ENCODE measurements around the gene PCF11. TPM values are rescaled to one million over a fixed set of nuclear protein-coding genes. Genes with fewer than 3 reads are reported as not detected.
A peak's percentile ranks its signal among the peaks of the same experiment; 100 is the strongest.

Gene PCF11
- total and polyA plus RNA-seq, 2 experiments from 2014 or later: 15.2 to 60.4 TPM

DNA sequence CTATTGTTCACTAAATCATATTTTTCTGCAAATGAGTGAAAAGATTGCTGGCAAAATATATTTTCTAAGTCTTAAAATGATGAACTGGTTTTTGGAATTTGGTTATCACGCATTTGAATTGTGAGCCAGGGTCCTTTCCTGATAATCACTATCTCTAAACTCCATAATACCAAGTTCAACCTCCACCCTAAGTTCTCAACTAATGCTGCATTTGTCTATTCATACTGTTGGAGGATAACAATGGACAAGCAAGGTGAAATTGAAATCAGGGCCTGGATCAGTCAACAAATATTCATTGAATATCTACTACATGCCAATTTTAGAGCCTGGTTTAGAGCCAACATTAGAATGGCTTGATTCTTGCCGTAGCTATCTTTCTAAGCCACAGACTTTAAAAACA lies 4.7 kb upstream of the PCF11 start:
- H4K20me1 ChIP-seq (ENCODE audit: insufficient read depth, poor library complexity, severe bottlenecking): no peaks in the 10 kb centered on the region
- no peak overlapping the region for H2AFZ ChIP-seq
- H3K79me2 ChIP-seq: peaks cover 2% of the 10 kb centered on the region
- H3K27me3 ChIP-seq: no peaks in the 10 kb centered on the region
- WGBS (ENCODE audit: low lambda C conversion rate, missing lambda C conversion rate): 97% methylated on average over 2 of the region's 2 CpGs
- no peaks in the 10 kb centered on the region for H3K4me1 ChIP-seq (ENCODE audit: insufficient read depth)
- DNase-seq (ENCODE audit: low spot score): no peak
- no peak overlapping the region for H3K27ac ChIP-seq
- no peak overlapping the region for H3K4me2 ChIP-seq
- no peaks in the 10 kb centered on the region for H3K9me2 ChIP-seq (replicated peaks; ENCODE audit: insufficient read depth)
- H3K36me3 ChIP-seq (replicated peaks; ENCODE audit: insufficient read depth, low read depth): no peaks in the 10 kb centered on the region
- TF ChIP-seq EZH2phosphoT487 (IDR thresholded peaks at IDR 0.05; ENCODE audit: low read depth, severe bottlenecking, unreplicated experiment) (no peak), CTCF (IDR thresholded peaks at IDR 0.05; ENCODE audit: poor library complexity) (no peak), EZH2 (IDR thresholded peaks at IDR 0.05; ENCODE audit: borderline replicate concordance) (no peak)
- H3K4me3 ChIP-seq: no peak overlapping the region
- H3K9me3 ChIP-seq (ENCODE audit: low read depth): no peaks in the 10 kb centered on the region

DNA sequence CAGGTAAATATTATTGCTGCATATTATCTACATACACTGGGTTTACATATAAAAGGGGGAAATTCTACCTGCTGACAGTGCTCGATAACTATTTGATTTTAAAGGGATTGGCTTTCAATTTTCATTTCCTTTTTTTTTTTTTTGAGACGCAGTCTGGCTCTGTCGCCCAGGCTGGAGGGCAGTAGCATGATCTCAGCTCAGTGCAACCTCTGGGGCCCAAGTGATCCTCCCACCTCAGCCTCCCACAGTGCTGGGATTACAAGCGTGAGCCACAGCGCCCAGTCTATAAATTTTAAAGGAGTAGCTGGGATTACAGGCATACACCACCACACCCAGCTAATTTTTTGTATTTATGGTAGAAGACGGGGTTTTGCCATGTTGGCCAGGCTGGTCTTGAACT lies 3.2 kb upstream of the PCF11 start:
- no peak overlapping the region for H3K27ac ChIP-seq
- no peak for TF ChIP-seq CTCF (IDR thresholded peaks at IDR 0.05; ENCODE audit: poor library complexity)
- no peak for TF ChIP-seq EZH2 (IDR thresholded peaks at IDR 0.05; ENCODE audit: borderline replicate concordance)
- no peak for TF ChIP-seq EZH2phosphoT487 (IDR thresholded peaks at IDR 0.05; ENCODE audit: low read depth, severe bottlenecking, unreplicated experiment)
- H3K79me2 ChIP-seq: peaks cover 17% of the 10 kb centered on the region
- no peaks in the 10 kb centered on the region for H3K27me3 ChIP-seq
- peaks cover 7% of the 10 kb centered on the region for H4K20me1 ChIP-seq (ENCODE audit: insufficient read depth, poor library complexity, severe bottlenecking)
- no peak for DNase-seq (ENCODE audit: low spot score)
- 93% methylated on average over 6 of the region's 6 CpGs for WGBS (ENCODE audit: low lambda C conversion rate, missing lambda C conversion rate)
- H3K4me1 ChIP-seq (ENCODE audit: insufficient read depth): no peaks in the 10 kb centered on the region
- no peak overlapping the region for H3K4me2 ChIP-seq
- no peaks in the 10 kb centered on the region for H3K9me3 ChIP-seq (ENCODE audit: low read depth)
- H3K9me2 ChIP-seq (replicated peaks; ENCODE audit: insufficient read depth): no peaks in the 10 kb centered on the region
- H2AFZ ChIP-seq: no peak overlapping the region
- no peaks in the 10 kb centered on the region for H3K36me3 ChIP-seq (replicated peaks; ENCODE audit: insufficient read depth, low read depth)
- H3K4me3 ChIP-seq: no peak overlapping the region

- peak overlapping the region; percentile 70 for H2AFZ ChIP-seq
- peak overlapping the region; percentile 73 for H3K4me3 ChIP-seq
- peaks cover 10% of the 10 kb centered on the region for H3K4me1 ChIP-seq (ENCODE audit: insufficient read depth)
- H4K20me1 ChIP-seq (ENCODE audit: insufficient read depth, poor library complexity, severe bottlenecking): peaks cover 33% of the 10 kb centered on the region
- H3K27me3 ChIP-seq: no peaks in the 10 kb centered on the region
- no peaks in the 10 kb centered on the region for H3K9me2 ChIP-seq (replicated peaks; ENCODE audit: insufficient read depth)
- peak overlapping the region; percentile 75 for H3K4me2 ChIP-seq
- under 1% methylated on average over 35 of the region's 35 CpGs for WGBS (ENCODE audit: low lambda C conversion rate, missing lambda C conversion rate)
- DNase-seq (ENCODE audit: low spot score): peak; percentile 99
- no peak for TF ChIP-seq CTCF (IDR thresholded peaks at IDR 0.05; ENCODE audit: poor library complexity)
- TF ChIP-seq EZH2phosphoT487 (IDR thresholded peaks at IDR 0.05; ENCODE audit: low read depth, severe bottlenecking, unreplicated experiment): no peak
- no peak for TF ChIP-seq EZH2 (IDR thresholded peaks at IDR 0.05; ENCODE audit: borderline replicate concordance)
- H3K79me2 ChIP-seq: peaks cover 43% of the 10 kb centered on the region
- H3K27ac ChIP-seq: peak overlapping the region; percentile 84
- H3K36me3 ChIP-seq (replicated peaks; ENCODE audit: insufficient read depth, low read depth): no peaks in the 10 kb centered on the region
- H3K9me3 ChIP-seq (ENCODE audit: low read depth): no peaks in the 10 kb centered on the region
Observed at GRCh38 chr11:83156144-83156995, 561 bp upstream of the PCF11 start.

All from hepatocyte (in vitro differentiated cells).